ENCODE results near the gene MIF.
"Not testable (repeated sequence)": the region's sequence is repeated elsewhere in the genome, so short reads cannot be mapped to it uniquely, and the experiment has no call there.

Gene MIF

DNA sequence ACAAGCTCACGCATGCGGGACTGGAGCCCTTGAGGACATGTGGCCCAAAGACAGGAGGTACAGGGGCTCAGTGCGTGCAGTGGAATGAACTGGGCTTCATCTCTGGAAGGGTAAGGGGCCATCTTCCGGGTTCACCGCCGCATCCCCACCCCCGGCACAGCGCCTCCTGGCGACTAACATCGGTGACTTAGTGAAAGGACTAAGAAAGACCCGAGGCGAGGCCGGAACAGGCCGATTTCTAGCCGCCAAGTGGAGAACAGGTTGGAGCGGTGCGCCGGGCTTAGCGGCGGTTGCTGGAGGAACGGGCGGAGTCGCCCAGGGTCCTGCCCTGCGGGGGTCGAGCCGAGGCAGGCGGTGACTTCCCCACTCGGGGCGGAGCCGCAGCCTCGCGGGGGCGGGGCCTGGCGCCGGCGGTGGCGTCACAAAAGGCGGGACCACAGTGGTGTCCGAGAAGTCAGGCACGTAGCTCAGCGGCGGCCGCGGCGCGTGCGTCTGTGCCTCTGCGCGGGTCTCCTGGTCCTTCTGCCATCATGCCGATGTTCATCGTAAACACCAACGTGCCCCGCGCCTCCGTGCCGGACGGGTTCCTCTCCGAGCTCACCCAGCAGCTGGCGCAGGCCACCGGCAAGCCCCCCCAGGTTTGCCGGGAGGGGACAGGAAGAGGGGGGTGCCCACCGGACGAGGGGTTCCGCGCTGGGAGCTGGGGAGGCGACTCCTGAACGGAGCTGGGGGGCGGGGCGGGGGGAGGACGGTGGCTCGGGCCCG is at the start of gene MIF:
TSS of gene MIF (plus strand) at position 439 of the 765 bp plus-strand sequence. CDS start at position 531, 92 bp downstream.
- DNase-seq (ENCODE audit: low read depth), result peak; percentile 92

DNA sequence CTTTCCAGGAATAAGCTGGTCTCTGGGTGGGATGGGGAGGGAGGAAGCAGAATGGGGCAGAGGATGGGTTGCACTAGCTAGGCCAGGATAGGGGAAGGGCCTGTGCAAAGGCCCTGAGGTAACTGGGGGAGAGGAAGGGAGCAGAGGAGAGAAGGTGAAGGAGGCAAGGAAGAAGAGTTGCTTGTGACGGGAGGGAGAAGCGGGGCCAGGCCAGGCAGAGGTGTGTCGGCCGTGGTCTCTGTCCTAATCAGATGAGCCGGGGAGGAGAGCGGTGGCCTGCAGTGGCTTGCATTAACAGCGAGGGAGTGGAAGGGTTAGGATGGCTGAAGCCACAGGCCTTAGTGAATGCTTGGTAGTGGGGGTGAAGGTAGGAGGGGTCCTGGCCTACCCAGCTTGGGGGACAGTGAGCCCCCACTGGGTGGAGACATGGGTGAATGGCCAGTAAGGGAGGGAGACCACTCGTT is 49.4 kb upstream of the MIF start:
- no peak for DNase-seq (ENCODE audit: low read depth)

DNA sequence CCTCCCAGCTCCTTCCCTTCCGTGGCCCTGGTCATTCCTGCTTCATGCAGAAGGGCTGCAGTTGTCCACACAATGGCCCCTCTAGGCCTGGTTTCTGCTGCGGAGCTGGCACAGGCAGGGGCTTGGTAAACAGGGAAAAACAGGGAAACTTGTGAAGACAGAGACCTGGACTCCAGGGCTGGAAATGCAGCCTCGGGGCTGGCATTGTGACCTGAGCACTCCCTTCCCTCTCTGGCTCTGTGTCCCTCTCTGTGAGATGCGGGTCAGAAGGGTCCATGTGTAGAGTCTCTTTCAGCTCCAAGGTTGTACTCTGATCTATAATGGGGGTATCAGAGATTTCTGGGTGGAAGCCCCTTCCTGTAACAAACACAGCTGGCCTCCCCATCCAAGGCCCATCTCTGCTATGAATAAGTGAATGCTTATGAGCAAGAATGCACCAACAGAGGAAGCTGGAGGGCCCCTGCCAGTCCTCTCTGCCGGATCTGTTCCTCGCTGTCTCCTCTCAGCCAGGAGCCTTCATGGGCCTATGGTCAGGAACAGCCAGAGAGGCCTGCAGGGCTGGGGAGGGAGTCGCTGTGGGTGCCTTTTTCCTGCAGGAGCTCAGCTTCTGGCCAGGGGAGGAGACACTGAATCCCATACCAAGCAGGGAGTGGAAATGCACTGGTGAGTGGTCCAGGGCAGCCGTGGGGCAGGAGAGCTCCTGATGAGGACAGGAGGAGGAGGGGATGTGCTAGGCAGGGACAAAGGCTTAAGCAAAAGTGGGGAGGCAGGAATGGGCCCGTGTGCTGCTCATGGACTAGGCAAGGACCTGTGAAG is 48.7 kb upstream of the MIF start:
- DNase-seq (ENCODE audit: low read depth), result peak; percentile 27

DNA sequence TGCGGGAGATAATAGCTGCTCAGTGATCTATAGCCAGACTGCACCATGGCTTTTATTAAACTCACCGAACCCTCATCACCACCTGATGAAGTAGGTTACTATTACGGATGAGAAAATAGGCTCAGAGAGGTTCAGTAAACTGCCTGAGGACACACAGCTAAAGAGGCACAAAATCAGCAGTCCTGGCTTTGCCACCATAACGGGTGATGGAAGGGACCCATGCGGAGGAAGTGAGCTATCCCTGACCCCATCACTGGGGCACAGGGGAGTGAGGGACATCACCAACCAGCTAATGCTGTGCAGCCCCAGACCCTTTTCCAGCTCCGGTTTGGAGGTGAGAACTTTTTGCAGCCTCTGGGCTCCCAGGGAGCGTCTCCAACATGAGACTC is 48.1 kb upstream of the MIF start:
- DNase-seq (ENCODE audit: low read depth), result no peak

DNA sequence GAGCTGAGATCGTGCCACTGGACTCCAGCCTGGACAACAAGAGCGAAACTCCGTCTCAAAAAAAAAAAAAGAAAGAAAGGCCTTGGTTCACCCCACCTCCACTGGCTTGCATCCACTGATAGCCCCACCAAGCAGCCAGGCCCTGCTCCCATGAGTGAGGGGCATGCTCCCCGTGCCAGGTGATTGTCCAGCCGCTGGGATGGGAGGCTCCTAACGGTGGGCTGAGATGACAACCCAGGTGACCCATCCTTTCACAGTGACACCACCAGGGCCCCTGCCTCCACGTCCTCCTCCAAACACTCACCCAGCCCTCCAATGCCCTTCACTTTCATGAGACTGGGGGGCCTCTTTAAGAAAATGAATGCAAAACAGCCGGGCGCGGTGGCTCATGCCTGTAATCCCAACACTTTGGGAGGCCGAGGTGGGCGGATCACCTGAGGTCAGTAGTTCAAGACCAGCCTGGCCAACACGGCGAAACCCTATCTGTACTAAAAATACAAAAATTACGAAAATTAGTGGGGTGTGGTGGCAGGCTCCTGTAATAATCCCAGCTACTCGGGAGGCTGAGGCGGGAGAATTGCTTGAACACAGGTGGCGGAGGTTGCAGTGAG is 46.8 kb upstream of the MIF start:
- DNase-seq (ENCODE audit: low read depth), result no peak

DNA sequence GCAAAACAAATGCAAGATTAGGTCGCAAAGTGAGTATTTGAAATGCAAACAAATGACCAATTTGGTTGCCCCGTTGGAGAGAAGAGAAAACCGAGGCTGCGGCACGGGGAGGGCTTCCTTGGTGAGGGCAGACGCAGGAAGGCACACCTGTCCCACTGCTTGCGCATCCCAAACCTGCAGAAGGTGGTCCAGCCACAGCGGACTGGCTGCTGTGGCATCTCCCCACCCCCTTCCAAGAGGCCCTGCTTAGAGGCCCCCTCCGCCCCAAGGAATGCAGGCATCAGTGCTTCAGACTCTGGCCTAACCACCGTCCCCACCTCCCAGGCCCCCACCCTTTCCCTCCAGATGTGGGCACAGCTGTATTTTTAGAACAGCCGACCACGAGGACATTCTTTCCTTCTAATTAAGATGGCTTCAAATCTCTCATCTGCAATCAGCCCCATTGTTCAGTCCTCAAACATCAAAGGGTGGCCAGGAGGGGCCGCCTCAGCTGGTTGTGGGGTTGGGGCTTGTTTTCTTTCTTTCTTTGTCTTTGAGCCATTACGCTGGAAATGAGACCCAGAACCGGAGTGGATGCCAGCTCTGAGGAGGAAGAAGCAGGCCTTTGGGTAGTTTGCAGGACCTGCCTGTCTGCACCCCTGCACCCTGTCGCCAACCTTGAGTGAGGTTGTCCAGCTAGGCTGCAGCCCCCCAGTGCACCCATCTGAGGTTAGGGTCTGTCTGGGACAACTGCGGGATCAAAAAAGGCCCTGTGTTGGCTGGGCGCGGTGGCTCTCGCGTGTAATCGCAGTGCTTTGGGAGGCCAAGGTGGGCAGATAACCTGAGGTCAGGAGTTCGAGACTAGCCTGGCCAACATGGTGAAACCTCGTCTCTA is 46.0 kb upstream of the MIF start:
- DNase-seq (ENCODE audit: low read depth), result no peak

DNA sequence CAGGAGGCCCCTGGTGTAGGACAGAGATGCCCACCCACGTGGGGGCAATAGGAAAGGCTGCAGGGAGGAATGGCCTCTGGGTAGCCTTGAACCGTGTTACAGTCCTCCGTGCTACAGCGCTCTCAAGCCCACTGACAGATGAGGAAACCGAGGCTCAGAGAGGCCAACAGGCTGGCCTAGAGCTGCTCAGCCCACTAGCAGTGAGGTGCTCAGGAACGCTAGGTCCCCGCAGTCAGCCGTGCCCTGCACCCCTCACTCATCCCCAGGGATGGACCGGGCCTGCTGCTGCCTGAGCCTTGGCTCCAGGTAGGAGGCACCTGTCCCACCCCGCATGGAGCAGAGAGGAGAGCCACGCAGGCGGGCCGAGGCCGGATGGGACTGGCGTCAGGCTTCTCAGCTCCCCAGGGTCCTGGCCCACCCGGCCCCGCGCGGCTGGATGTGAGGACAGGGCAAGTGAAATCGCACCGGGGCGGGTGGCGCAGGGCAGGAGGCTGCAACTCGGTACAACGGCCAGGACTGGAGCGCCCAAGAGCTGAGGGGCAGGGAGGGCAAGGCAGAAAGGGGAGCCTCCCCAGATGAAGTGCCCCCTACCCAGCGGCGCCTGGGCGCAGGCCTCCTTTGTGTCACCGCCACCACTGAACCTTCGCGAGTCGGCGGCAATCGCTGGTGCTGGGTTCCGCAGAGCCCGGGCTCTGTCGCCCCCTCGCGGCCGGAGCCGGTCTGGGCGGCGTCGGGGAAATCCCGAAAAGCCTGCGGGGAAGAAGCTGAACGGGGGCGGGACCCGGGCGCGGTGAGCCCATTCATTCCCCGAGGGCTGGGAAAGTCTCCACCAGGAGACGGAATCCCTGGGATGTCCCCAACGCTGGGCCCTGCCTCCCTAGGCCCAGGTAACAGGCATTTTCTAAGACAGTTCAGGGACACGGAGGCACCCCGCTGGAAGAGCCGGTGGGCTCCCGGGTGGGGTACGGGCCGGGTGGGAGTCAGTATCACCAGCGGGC is 44.9 kb upstream of the MIF start:
- DNase-seq (ENCODE audit: low read depth), result peak; percentile 77

DNA sequence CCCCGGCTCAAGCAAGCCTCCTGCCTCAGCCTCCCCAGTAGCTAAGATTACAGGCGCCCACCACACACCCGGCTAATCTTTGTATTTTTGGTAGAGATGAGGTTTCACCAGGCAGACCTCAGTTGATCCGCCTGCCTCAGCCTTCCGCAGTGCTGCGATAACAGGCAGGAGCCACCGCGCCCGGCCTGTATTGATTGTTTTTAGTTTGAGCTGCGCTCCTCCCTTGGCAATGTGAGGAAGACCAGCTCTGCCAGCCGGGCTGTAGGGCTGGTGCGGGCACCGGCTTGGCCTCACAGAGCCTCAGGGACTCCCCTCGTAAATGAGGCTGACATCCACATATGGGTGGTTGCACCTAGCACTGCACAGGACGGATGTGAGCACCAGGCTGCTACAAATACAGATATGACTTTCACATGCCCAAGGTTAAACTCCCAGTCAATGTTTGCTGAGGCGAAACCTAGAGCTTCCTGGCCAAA is 44.0 kb upstream of the MIF start:
- DNase-seq (ENCODE audit: low read depth), result no peak

DNA sequence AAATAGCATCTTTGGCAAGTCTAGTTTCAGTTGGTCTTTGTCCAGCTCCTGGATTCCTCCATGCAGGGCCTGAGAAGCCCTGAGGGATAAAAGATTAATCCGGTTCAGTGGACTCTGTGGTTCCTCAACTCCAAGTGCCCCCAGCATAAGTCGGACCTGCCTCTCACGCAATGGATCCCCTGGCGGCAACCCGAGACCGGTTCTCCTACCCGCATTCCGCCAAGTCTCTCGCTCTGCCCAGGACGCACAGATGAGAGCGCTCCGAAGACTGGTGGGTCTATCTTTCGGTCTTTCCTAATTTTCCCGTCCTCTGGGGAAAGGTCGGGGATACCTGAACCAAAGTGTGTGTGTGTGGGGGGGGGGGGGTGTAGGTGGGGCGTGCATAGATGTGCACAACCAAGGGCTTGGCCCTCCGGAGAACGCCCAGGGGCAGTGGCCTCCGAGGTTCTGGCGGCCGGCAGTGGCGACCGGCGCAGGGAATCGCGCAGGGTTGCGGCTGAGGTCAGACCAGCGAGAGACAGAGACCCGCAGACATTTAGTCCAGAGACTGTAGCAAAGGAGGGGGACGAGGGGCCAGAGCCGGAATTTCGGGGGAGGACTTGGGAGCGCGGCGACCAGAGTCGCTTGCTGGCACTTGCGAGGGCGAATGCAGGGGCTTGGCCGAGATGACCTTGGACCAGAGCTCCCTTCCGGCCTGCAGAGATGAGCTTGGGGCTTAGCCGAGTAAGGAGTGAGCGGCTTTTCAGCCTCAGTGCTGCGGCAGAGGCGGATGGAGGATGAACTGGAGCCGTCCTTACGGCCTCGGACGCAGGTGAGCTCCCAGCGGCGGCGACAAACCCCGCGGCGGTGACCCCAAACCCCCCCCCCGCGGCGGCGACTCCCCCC is 37.2 kb upstream of the MIF start:
- DNase-seq (ENCODE audit: low read depth), result peak; percentile 76

DNA sequence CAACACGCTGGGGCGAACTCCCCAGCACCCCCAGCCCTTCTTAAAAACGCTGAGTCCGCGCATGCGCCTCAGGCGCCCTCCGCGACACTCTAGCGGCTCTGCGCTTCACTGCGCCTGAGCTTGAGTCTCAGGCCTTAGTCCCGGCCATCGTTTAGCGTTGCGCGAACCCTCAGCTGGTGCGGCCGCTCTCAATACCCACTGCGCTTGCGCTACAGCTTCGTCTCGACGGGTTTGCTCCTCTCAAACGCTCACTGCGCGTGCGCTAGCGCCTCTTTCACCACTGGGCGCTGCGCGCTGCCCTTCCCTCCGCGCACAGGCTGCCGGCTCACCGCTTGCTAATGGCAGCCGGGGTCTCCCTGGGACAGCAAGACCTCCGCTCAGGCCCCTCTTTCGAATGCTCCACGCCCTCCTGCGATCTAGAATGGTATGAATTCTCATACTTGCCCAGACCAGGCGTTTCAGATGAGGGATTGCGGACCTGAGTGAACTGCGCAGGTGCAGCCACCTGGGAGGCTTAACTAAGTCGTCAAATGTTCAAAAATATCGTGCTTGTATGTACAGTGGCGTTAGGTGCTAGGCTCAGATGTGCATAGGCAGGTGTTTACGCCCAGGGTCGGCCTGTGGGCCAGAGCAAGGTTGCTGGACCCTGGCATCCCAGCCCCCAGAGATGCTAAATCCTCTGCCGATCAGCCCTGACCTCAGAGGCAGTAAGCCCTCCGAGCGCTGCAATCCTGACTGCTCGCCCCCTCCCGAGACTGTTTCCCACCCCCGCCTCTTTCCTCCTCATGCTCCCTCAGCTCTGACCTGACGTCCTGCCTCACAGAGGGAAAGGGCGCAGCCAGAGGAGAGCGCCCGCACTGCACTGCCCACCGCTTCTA is 36.3 kb upstream of the MIF start, which contains the start of gene SLC2A11:
TSS of gene SLC2A11 (plus strand) at position 270 of the 878 bp plus-strand sequence. CDS start at position 395, 125 bp downstream.
- peak; percentile 98 for DNase-seq (ENCODE audit: low read depth)

DNA sequence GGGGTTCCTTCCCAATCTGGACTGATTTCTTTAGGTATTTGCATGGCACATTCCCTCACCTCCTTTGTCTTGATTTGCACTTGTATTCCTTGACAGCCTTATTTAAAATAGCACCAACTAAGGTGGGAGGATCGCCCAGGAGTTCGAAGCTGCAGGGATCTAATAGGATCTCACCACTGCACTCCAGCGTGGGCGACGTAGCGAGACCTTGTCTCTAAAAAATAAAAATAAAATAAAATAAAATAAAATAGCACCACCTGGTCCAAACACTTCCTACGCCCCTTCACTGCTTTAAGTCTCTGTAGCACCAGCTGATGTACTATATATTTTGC is 35.7 kb upstream of the MIF start:
- DNase-seq (ENCODE audit: low read depth), result no peak

DNA sequence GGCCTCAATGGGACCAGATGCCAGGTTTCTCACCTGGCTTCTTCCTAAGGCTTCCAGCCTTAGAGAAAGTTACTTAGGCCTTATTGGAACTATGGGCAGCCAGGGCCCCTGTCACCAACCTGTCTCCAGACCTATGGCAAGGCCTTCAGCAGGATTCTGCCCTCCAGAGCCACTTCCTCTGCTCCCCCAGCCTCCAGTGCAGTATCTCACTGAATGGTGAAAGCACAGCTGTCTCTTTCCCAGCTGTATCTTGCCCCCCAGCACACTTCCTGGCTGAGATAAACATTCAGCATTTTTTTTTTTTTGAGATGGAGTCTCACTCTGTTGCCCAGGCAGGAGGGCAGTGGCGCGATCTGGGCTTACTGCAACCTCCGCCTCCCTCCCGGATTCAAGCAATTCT is 35.0 kb upstream of the MIF start:
- DNase-seq (ENCODE audit: low read depth), result no peak

DNA sequence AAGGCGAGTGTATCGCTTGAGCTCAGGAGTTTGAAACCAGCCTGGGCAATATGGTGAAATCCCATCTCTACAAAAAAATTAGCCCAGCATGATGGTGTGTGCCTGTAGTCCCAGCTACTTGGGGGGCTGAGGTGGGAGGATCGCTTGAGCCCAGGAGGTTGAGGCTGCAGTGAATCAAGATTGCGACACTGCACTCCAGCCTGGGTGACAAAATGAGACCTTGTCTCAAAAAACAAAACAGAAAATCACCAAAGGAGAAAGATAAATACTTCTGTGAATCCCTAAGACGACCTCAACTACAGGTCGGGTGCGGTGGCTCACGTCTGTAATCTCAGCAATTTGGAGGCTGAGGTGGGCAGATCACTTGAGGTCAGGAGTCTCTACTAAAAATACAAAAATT is 34.0 kb upstream of the MIF start:
- DNase-seq (ENCODE audit: low read depth), result not testable (repeated sequence)

DNA sequence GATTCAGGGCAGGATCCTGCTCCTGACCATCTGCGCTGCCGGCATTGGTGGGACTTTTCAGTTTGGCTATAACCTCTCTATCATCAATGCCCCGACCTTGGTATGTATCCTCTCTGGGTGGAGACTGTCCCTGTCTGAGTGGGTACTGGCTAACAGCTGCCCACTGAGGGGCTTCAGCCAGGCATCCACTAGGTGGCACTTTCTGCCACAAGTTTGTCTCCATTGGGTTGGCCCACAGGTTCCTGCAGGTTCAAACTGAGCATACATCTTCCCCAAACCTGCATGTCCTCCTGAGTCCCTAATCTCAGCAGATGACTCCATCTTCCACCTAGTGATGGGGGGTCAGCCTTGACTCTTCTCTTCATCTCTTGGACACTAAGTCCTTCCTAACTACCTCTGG is 32.1 kb upstream of the MIF start:
- peak; percentile 54 for DNase-seq (ENCODE audit: low read depth)

DNA sequence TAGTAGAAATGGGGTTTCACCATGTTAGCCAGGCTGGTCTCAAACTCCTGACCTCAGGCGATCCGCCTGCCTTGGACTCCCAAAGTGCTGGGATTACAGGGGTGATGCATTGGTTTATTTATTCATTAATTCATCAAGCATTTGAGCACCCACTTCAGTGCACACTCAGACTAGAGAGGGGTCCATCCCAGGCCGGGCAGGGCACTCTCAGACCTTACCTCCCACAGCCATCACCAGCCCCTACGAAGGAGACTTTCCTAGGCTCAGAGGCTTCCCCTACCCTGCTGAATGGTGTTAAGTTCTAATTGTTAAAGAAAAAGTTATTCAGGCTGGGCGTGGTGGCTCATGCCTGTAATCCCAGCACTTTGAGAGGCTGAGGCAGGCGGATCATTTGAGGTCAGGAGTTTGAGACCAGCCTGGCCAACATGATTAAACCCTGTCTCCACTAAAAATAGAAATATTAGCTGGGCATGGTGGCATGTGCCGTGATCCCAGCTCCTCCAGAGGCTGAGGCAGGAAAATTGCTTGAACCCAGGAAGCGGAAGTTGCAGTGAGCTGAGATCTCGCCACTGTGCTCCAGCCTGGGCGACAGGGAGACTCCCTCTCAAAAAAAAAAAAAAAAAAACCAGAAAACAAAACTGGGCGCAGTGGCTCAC is 29.6 kb upstream of the MIF start:
- DNase-seq (ENCODE audit: low read depth), result not testable (repeated sequence)

DNA sequence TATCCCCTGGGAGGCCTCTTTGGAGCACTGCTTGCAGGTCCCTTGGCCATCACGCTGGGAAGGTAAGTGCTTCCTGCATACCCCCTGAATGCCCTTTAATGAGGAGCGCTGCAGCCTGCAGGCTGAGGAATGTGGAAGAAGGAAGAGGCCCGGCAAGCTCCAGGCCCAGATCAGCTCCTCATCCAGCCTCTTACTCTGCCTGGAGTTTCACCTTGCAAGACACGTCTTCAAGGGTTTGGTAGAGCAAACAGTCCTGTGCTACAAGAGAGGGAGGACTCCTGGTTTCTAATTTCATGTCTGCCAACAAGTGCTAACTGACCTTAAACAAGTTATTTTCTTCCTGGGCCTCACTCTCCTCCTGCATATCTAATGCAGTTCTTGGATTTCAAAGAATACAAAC is 25.6 kb upstream of the MIF start:
- no peak for DNase-seq (ENCODE audit: low read depth)

DNA sequence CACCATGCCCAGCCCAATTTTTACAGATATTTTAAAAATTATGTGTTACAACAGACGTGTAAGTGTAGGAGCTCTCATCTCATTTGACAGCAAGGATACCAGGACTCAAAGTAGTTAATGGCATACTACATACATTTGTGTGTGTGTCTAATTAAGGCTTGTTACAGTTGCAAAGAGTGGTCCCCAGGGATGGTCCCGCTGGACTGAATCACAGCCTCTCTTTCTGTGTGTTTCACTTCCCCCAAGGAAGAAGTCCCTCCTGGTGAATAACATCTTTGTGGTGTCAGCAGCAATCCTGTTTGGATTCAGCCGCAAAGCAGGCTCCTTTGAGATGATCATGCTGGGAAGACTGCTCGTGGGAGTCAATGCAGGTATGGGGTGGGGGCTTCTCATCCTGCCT is 19.3 kb upstream of the MIF start:
- no peak for DNase-seq (ENCODE audit: low read depth)

DNA sequence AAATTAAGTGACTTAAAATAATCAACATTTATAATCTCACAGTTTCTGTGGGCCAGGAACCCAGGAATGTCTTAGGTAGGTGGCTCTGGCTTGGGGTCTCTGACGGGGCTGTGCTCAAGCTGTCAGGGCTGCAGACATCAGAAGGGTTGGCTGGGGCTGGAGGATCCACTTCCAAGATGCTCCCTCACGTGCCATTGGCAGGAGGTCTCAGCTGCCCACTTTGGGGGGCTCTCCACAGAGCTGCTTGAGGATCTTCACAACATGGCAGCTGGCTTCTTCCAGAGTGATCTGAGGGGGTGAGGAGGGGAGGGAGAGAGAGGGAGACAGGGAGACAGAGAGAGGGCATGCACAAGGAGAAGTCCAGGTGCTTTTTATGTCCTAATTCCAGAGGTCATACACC is 18.4 kb upstream of the MIF start:
- no peak for DNase-seq (ENCODE audit: low read depth)
